CD4-positive, alpha-beta T cell treated with Interleukin-6 at 100 ng/mL for 8 hours (primary cell): ENCODE data around the gene AGBL3.
"Not testable (repeated sequence)": the region's sequence is repeated elsewhere in the genome, so short reads cannot be mapped to it uniquely, and the experiment has no call there.

Experiments
- DNase-seq: peaks from one replicate; pipeline ENCODE4 v3.0.0-alpha.2; 2020; ENCODE audit warnings: mixed read lengths, low spot score

Gene AGBL3

DNA sequence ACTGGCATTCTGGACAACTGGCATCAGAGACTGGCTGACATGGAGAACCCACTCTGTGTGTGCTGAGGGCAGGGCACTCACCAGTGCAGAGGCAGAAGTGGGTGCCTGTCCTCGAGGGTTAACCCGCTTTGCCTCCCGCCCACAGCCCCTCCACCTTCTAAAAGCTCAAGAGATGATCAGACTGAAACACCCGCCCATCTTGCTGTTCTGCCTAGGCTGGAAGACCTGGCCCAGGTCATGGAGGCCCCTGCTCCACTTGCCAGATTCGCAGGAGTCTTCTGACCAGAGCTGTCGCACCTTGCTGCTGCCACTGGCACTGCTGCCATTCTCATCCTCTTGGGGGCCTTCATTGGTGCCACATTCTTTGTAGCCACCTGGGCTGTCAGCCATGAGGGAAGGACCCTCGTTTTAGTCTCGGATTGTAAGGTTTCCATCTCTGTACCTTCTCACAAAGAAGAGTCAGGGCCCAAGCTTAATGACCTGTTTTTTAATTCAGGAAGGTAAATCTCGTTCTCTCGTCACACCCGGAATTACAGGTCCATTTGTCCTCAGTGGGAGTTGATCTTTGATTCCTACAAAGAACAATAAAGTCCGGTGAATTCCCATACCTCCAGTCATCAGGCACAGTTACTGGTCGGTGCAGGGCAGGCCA lies 182.3 kb downstream of the AGBL3 start:
- DNase-seq, result no peak

DNA sequence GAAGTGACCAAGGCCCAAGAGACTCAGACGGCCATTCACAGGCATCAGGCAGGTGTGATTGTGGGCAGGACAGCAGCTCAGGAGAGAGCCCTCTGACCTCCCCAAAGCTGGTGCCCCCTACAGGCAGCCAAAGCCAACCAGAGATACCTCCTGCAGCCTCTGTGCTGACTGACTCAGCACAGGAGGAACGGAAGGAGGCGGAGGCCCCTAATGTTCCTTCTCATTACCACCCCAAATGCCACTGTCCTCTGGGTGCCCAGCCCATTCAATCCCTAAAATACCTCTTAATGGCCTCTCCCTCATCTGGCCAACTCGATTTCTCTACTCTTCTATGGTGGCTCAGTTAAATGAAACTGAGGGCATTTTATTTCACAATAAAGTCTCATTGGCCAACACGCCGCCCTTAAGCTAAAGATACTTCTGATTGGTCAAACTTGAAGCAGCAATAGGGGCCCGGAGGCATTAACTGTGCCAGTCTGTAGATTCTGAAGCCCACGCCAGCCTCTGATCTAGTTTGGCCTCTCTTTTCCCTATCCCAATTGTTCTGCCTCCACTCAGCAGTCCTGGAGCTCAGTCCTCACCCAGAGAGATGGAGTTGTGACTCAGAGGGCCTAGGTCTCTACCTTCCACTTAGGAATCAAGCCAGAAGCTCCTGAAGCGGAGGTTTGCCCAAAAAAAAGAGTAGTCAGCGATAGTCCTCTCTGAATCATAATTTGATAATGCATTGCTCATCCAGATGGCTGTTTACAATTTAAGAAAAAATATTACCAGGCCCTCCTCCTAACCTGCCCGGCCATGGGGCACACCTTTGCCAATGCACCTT lies 183.0 kb downstream of the AGBL3 start:
- DNase-seq, result peak; percentile 67

DNA sequence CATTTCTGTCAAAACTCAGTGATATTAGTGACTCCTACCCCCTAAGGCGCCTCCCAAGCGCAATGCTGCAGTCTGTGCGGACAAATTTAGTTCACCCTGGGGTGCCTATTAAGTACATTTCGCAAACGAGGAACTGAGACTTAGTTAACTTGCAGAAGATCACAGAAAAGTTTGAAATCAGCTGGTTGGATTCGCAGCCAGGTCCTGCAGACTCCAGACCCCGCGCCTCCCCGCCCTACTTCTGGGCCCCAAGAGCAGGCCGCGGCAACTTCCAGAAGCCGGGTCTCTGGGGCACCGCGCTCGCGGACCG lies 183.6 kb downstream of the AGBL3 start:
- DNase-seq, result no peak

DNA sequence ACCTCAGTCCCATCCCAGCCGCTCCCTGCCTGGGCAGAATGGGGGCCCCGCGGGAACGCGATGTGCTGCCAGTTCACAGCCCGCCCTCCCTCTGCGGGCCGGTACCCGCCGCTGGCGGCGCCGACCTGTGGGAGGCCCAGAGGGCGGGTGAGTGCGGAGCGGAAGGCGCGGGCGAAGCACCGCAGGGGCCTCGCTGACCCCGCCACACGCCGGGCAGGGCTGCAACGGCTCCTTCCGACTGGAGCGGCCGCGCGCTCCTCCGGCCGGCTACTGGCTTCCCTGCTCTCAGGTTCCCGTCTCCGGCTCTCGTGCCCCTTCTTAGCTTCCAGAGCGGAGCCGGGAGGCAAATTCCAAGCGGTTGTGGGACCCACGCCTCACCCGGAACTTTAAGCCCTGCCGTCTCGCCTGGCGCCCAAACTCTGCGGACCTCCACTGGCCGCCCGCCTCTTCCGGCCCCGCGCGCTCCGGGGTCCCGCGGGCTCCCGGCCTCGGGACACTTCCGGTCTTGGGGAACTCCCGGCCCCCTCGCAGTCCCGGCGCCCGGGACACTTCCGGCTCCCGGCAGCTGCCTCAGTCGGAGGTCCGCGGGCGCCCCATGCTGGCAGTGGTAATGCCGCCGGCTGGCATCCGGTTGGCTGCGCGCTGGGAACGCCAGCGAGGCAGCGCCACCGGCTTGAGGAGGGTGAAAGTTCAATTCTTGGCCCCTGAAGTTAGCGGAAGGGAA lies 184.1 kb downstream of the AGBL3 start, which contains the start of gene CYREN:
TSS of gene CYREN (minus strand) at position 434 of the 724 bp plus-strand sequence. CDS start 1,785 bp downstream, outside the sequence.
- peak; percentile 88 for DNase-seq

DNA sequence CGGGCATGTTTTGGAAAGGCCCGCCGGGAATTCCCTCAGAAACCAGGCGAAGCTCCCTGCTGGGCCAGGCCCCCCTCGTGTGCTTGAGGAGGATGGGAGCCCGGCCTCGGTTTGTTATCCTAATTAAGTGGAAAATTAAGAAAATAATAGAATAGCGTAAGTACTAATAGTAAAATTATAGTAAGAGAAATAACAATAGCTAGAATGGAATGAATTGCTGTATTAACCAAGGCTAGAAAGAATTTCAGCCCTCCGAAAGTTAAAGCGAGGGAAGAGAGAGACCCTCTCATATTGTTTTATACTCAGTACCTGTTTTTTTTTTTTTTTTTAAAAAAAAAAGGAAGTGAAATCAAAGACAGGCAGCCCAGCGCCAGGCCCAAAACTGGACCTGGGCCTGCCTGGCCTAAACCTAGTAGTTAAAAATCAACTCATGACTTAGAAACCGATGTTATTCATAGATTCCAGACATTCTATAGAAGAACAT lies 184.7 kb downstream of the AGBL3 start:
- DNase-seq, result not testable (repeated sequence)

GRCh38 chr7:135171581-135172291 lies 185.4 kb downstream of the AGBL3 start:
- DNase-seq, result not testable (repeated sequence)

- DNase-seq, result not testable (repeated sequence)
These were observed 187.6 kb downstream of the AGBL3 start for GRCh38 chr7:135173916-135174315.

- DNase-seq, result no peak
These were observed 188.6 kb downstream of the AGBL3 start for GRCh38 chr7:135174941-135175340.

GRCh38 chr7:135175931-135176330 lies 189.6 kb downstream of the AGBL3 start:
- no peak for DNase-seq

DNA sequence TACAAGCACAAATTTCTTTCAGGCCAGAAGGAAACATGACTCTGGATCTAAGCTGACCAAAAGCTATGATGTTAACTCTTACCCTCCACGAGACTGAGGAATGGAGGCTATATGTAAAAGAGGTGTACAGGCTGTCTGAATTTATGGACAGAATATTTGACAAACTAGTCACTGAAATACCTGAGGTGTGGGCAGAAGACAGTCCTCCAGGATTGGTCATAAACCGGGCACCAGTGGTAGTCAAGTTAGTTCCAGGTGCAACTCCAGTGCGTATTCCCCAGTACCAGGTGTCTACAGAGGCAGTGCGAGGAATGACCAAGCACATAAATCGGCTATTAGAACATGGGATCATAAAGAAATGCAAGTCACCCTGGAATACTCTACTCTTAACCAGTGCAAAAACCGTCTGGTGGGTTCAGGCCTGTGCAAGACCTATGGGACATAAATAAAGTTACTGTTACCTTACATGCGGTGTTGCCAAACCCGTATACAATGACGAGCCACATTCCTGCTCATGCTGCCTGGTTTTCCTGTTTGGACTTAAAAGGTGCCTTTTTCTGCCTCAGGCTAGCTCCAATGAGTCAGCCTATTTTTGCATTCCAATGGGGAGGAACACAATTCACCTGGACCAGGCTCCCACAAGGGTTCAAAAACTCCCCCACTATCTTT lies 190.9 kb downstream of the AGBL3 start:
- no peak for DNase-seq

- no peak for DNase-seq
These were observed 192.1 kb downstream of the AGBL3 start for GRCh38 chr7:135178364-135178763.

DNA sequence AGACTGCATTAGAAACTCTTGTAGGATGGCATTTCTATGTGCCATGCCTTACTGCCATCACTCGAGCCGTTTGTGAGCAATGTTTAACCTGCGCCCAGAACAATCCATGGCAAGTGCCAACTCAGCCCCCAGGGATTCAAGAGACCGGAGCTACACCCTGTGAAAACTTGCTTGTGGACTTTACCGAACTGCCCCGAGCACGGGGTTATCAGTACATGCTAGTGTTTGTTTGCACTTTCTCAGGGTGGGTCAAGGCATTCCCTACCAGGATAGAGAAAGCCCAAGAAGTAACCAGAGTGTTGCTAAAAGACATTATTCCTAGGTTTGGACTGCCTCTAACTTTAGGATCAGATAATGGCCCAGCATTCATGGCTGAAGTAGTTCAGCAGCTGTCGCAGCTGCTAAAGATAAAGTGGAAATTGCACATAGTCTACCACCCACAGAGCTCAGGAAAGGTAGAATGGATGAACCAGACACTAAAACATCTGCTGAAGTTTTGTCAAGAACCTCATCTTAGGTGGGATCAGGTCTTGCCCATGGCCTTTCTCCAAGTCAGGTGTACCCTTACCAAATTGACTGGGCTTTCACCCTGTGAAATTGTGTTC lies 193.1 kb downstream of the AGBL3 start:
- DNase-seq, result no peak

DNA sequence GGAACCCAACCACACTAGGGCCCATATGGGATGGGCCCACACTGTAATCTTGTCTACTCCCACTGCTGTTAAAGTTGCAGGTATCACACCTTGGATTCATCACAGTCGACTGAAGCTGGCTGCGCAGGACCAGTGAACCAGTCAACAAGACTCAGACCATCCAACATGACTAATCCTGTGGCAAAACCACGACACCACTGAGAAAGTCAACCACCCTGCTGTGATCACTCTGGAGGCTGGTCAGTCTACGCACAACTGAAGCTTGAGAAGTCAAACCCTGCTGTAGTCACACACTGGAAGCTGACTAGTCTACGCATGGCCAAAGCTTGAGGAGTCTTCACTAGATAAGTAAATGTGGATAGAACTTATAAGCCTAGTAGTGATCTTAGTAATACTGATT lies 193.8 kb downstream of the AGBL3 start:
- DNase-seq, result no peak

DNA sequence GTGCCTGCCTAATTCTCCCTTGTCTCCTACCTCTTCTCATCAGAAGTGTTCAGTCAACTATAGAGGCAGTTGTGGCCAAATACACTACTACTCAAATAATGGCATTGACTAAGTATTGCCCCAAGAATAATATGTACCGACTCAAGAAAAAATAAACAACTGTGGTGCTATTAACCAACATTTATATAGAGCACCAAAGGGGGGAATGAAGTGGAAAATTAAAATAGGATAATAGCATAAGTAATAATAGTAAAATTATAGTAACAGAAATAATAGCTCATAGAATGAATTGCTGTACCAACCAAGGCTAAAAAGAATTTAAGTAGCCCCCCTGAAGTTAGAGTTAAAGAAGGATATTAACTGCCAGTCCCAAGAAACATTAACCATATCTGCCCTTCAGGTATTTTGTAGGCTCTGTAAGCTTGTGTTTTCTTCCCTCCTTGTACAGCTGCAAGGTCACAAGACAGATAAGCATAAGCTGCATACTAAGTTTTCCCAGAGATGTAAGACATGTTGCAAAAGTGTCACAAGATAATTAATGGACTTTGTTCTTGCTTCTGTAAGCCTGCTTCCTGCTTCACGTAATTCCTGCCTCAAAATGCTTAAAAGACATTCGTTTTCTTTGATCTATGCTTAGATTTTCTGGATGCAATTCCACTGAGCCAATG lies 195.1 kb downstream of the AGBL3 start:
- DNase-seq, result no peak

DNA sequence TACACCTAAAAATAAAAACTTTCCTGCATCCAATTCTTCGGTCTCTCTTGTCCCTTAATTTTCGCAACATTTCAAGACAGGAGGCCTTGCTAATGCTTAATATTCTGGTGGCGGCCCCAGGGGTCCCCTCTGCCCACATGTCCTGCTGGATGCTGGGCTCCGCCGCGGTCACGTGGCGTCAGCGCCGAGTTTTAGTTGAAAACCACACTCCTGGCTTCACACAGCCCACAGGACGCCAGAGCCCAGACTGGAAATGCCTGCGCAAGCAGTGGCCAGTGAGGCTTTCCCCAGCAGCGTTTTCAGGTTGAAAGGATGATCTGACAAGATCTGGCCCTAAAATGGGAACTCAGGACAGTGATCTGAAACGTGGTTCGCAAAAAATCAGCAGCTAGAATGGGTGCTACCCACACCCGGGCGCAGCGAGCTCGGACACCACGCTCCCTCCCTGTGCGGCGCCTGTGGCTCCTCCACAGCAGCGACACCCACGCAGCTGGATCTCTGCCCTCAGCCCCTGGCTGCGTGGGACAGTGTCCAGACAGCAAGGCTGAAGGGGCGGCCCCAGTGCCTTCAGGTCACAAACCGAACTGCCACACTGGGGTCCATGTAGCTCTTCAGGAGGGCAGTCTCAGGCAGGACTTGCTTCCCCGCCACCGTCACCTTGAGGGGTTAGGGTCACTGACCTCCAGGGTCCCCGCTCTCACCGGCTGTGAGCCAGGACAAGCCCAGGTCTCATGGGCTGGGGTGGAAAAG lies 195.8 kb downstream of the AGBL3 start:
- DNase-seq, result no peak

DNA sequence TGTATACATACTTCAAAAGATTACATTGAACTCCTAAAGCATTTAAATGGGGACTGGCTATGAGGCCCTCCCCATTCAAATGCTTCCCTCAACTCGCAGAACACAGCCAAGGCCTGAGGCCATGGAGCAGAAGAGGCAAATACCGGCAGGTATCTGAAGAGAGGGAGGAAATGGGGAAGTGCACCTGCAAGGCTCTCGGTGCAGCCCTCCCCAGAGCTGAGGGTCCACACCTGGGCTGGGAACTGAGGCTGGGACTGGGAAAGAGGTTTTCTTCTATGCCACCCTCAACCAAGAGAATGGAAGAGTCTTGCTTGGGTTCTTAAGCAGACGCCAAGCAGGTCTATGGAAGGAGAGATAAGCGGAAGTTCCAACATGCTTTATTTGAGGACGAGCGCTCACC lies 197.2 kb downstream of the AGBL3 start:
- no peak for DNase-seq

DNA sequence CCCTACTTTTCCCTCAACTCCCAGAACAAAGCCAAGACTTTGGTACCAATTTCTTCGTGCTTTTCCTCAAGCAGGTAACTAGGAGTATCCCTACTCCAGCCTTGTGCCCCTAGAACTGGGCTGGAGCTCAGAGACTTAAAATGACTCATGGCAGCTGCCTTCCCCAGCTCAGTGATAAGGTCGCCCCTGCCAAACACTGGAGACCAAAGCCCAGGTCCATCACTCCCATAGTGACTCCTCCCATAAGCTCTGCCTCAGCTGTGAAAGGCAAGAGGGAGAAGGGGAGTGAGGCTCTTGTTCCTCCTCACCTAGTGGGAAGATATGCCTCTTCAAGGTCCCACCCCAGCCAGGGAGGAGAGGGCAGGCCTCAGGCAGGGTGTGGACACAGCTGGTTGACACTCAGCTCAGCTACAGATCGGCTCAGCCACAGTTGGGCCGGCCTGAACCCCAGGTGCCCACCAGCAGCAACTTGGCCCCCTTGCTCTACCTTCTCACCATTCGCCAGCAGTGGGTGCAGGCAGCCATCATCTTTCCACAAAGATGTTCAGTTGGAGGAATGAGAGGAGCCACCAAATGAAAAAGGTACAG lies 198.0 kb downstream of the AGBL3 start:
- no peak for DNase-seq
